ENCODE measurements around the gene SPC24. TPM values are rescaled to one million over a fixed set of nuclear protein-coding genes. Genes with fewer than 3 reads are reported as not detected.

SPC24 gene
- total and polyA plus RNA-seq, 2 donors (not counting 3 experiments of a cell fraction or from before 2014, with no cell fraction given), result 19.8 to 70.0 TPM

DNA sequence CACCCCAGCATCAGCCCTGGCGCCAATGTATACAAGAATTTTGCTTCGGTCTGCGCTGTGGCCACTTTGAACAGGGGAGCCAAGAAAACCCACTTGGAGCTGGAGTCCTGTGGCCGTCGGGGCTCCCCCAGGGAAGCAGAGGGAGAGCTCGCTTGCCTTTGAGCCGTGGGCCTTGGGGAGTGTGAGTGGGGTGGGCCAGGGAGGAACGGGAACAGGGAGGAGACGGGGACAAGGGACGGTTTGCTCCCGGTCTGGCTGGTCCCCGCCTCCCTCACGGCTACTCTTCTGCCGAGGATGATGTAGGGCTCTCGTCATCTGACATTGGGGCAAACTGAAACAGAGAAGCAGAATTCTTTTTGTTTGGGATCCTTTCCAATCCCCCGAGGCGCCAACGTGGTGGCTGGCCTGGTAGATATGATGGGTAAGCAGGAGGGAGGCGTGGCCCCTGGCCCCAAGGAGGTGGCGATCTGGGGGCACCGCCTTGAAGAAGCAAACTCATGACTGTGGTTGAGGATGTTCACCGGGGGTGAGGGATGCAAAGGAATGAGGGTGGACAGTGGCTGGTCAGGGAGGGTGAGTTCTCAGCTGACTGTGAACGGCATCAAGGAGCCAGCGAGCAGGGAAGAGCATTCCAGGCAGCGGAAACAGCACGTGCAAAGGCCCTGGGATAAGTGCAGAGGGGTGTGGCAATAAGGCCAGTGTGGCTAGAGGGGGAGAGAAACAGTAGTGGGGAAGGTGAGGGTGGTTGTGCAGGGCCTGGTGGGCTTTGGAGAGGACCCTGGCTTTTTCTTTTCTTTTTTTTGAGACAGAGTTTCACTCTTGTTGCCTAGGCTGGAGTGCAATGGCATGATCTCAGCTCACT, 10.9 kb upstream of the SPC24 start:
- intact Hi-C loops (cut with micrococcal nuclease) (no loop called here), dilution Hi-C loops (cut with MboI; ENCODE audit: extremely low pct_ligation_motif_present, low sequenced_read_pairs) (no loop called here)
- no peak overlapping the region for H3K4me2 ChIP-seq (ENCODE audit: insufficient read depth, low read length)
- no peak overlapping the region for H3K9ac ChIP-seq (replicated peaks; ENCODE audit: extremely low read depth, insufficient read depth, low read length)
- peaks cover 7 to 13% of the 10 kb centered on the region in 2 experiments for H3K36me3 ChIP-seq (ENCODE audit: control insufficient read depth in 2 of 2, extremely low read depth in 1 of 2, insufficient read depth in 2 of 2, low read length in 2 of 2)
- H3K9me1 ChIP-seq (replicated peaks; ENCODE audit: control insufficient read depth, extremely low read depth, insufficient read depth, low read length), result no peaks in the 10 kb centered on the region
- H3K79me2 ChIP-seq (ENCODE audit: control insufficient read depth, insufficient read depth, low read length), result no peaks in the 10 kb centered on the region
- no peak overlapping the region for H3K4me3 ChIP-seq (replicated peaks in 1 of 3; ENCODE audit: insufficient read depth in 1 of 3, low read depth in 1 of 3, low read length in 3 of 3)
- H4K20me1 ChIP-seq (replicated peaks; ENCODE audit: control insufficient read depth, extremely low read depth, insufficient read depth, low read length), result no peaks in the 10 kb centered on the region
- CTCF ChIA-PET, result interaction anchor here (1.0 to 6.2 kb wide), 4 partner anchors 24 to 41 kb away, joined by 5 to 29 read pairs (median 8); no protein-coding TSS in a partner anchor
- H3K27me3 ChIP-seq (ENCODE audit: control insufficient read depth in 2 of 2, insufficient read depth in 2 of 2, low read length in 2 of 2), result no peaks in the 10 kb centered on the region
- H3K27ac ChIP-seq (ENCODE audit: insufficient read depth, low read depth, low read length), result no peak overlapping the region
- DNase-seq (ENCODE audit: low read depth, low spot score), result no peak
- no TSS peak for BruUV-seq (replicated peaks)
- peaks cover 27% of the 10 kb centered on the region for H3K4me1 ChIP-seq (ENCODE audit: control insufficient read depth, extremely low read depth, insufficient read depth, low read length)
- no peaks in the 10 kb centered on the region for H3K9me3 ChIP-seq (replicated peaks; ENCODE audit: control insufficient read depth, insufficient read depth, low read length)
- no peak for FAIRE-seq
- POLR2A ChIA-PET, result interaction anchor here (0.6 kb wide), 1 partner anchor 193 kb away, joined by 3 read pairs; no protein-coding TSS in a partner anchor
- TF ChIP-seq MAX (IDR thresholded peaks at IDR 0.05; ENCODE audit: insufficient read depth, insufficient read length) (no peak), CTCF (IDR thresholded peaks at IDR 0.05; ENCODE audit: extremely low read depth in 1 of 2, insufficient read depth in 1 of 2, low read depth in 1 of 2, low read length in 2 of 2) (no peak), MYC (IDR thresholded peaks at IDR 0.05; ENCODE audit: low read depth, low read length) (no peak), GATA2 (IDR thresholded peaks at IDR 0.05; ENCODE audit: insufficient read depth, insufficient read length, low read depth, low read length) (no peak), POLR2A (IDR thresholded peaks at IDR 0.05; ENCODE audit: low read depth, low read length) (no peak), POLR2AphosphoS5 (IDR thresholded peaks at IDR 0.05; ENCODE audit: insufficient read depth, low read depth, low read length) (no peak), EZH2 (IDR thresholded peaks at IDR 0.05; ENCODE audit: borderline replicate concordance, low read depth, low read length, severe bottlenecking) (no peak), FOS (IDR thresholded peaks at IDR 0.05; ENCODE audit: borderline replicate concordance, insufficient read depth, low read length) (no peak), JUN (IDR thresholded peaks at IDR 0.05; ENCODE audit: borderline replicate concordance, insufficient read depth, insufficient read length, low read depth) (no peak)
- no peak overlapping the region for H2AFZ ChIP-seq (ENCODE audit: low read depth, low read length)

Data from endothelial cell of umbilical vein (primary cell).